ENCODE data around the gene GSTO1. TPM values are rescaled to one million over a fixed set of nuclear protein-coding genes. Genes with fewer than 3 reads are reported as not detected.
A peak's percentile ranks its signal among the peaks of the same experiment; 100 is the strongest.

GSTO1 gene
- total and polyA plus RNA-seq, 2 donors (not counting 1 experiment from before 2014, with no cell fraction given), result 30.1 to 37.7 TPM

GRCh38 chr10:104268405-104268712 is 13.7 kb downstream of the GSTO1 start:
- intact Hi-C loops (cut with micrococcal nuclease), result loop anchor here (1.0 to 5.0 kb wide), 3 partner anchors 13 to 1351 kb away; partner anchors contain the start of genes CNNM2 and SLK
- DNase-seq, result no peak
- Mint-ChIP-seq H3K27me3 (no peaks in the 10 kb centered on the region), H3K9me3 (ENCODE audit: insufficient read depth) (no peaks in the 10 kb centered on the region), H3K27ac (peak overlapping the region; percentile 92), H3K4me3 (peak overlapping the region; percentile 88), H3K4me1 (peaks cover 41% of the 10 kb centered on the region)
- ATAC-seq (ENCODE audit: low read depth), result no peak
- POLR2A ChIA-PET, result interaction anchor here (1.2 to 1.6 kb wide), 3 partner anchors 15 to 70 kb away, joined by 3 to 6 read pairs (median 4); partner anchors contain the start of gene ITPRIP
- 20% methylated on average over 9 of the region's 10 CpGs for WGBS (ENCODE audit: insufficient coverage)
- Histone ChIP-seq H3K9me3 (ENCODE audit: control extremely low read depth in 1 of 3, control insufficient read depth in 2 of 3, insufficient read depth in 1 of 3, low read length in 2 of 3) (no peaks in the 10 kb centered on the region), H3K9ac (ENCODE audit: low read length) (peak overlapping the region; percentile 93), H4K20me1 (ENCODE audit: control insufficient read depth, insufficient read depth, low read length, poor library complexity, severe bottlenecking) (peaks cover 10% of the 10 kb centered on the region), H3K27me3 (replicated peaks in 1 of 4; ENCODE audit: control extremely low read depth in 1 of 4, control insufficient read depth in 3 of 4, insufficient read depth in 4 of 4, low read length in 3 of 4) (no peaks in the 10 kb centered on the region), H2AFZ (ENCODE audit: insufficient read depth, low read depth, low read length, poor library complexity, severe bottlenecking) (peak overlapping the region; percentile 70), H3K79me2 (ENCODE audit: control insufficient read depth, insufficient read depth, low read length) (peaks cover 38% of the 10 kb centered on the region), H3K36me3 (replicated peaks in 1 of 2; ENCODE audit: control extremely low read depth in 1 of 2, control insufficient read depth in 1 of 2, extremely low read depth in 1 of 2, insufficient read depth in 2 of 2, low read length in 1 of 2) (peaks cover 10 to 24% of the 10 kb centered on the region in 2 experiments), H3K4me2 (replicated peaks; ENCODE audit: low read depth, low read length, poor library complexity, severe bottlenecking) (peak overlapping the region; percentile 76), H3K4me1 (ENCODE audit: control insufficient read depth in 2 of 2, insufficient read depth in 2 of 2, low read length in 2 of 2) (peaks cover 20 to 22% of the 10 kb centered on the region in 2 donors), H3K27ac (ENCODE audit: low read length in 2 of 2) (peak overlapping the region; percentile 90 to 95), H3K4me3 (ENCODE audit: control extremely low read depth in 1 of 5, extremely low read depth in 1 of 5, insufficient read depth in 1 of 5, low read depth in 2 of 5, low read length in 4 of 5) (peak overlapping the region; percentile 68 to 90 (median 86))
- TF ChIP-seq EZH2 (IDR thresholded peaks at IDR 0.05; ENCODE audit: borderline replicate concordance, insufficient read depth, low read depth, low read length, poor library complexity, severe bottlenecking), result no peak
- TF ChIP-seq, protein P1, sequence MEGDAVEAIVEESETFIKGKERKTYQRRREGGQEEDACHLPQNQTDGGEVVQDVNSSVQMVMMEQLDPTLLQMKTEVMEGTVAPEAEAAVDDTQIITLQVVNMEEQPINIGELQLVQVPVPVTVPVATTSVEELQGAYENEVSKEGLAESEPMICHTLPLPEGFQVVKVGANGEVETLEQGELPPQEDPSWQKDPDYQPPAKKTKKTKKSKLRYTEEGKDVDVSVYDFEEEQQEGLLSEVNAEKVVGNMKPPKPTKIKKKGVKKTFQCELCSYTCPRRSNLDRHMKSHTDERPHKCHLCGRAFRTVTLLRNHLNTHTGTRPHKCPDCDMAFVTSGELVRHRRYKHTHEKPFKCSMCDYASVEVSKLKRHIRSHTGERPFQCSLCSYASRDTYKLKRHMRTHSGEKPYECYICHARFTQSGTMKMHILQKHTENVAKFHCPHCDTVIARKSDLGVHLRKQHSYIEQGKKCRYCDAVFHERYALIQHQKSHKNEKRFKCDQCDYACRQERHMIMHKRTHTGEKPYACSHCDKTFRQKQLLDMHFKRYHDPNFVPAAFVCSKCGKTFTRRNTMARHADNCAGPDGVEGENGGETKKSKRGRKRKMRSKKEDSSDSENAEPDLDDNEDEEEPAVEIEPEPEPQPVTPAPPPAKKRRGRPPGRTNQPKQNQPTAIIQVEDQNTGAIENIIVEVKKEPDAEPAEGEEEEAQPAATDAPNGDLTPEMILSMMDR (IDR thresholded peaks at IDR 0.05), result no peak
- CTCF ChIA-PET, result interaction anchor here (0.6 to 3.4 kb wide), 4 partner anchors 11 to 83 kb away, joined by 3 to 11 read pairs (median 6); no protein-coding TSS in a partner anchor
